ENCODE data around the gene GSG1L.

- TF ChIP-seq FOXM1 (IDR thresholded peaks at IDR 0.05; ENCODE audit: borderline replicate concordance) = no peak
- TF ChIP-seq ELF4 (IDR thresholded peaks at IDR 0.05) = no peak
- TF ChIP-seq NFRKB (IDR thresholded peaks at IDR 0.05) = no peak
- no peak for TF ChIP-seq FOXK2 (IDR thresholded peaks at IDR 0.05)
- TF ChIP-seq BHLHE40 (IDR thresholded peaks at IDR 0.05; ENCODE audit: borderline replicate concordance) = no peak
- TF ChIP-seq FOXA1 (IDR thresholded peaks at IDR 0.05) = no peak
- no peak for TF ChIP-seq ZNF384 (IDR thresholded peaks at IDR 0.05)
- no peak for TF ChIP-seq HDGF (IDR thresholded peaks at IDR 0.05; ENCODE audit: borderline replicate concordance)
These were observed 144.8 kb downstream of the GSG1L start for GRCh38 chr16:27918755-27919154.
